ENCODE results near the gene NT5DC4. TPM values are rescaled to one million over a fixed set of nuclear protein-coding genes. Genes with fewer than 3 reads are reported as not detected.

Gene NT5DC4
- total RNA-seq, 1 donor from 2014 or later: not detected

DNA sequence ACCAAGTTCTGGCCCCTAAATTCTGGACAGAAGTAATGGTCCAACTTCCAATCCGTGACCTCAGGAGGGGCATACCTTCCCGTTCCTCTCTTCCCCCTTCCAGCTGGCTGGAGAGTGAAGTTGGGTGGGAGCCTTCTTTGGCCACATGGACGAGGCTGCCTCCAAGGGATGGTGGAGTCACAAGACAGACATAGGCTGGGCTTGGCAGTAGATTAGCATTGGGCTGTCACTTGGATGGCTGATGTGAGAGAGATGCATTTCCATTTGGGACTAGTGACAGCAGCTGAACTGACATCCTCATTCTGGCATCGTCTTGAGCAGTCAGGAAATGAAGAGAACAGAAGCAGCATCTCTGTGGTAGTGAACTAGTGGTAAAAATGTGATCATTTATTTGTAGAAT is 12.6 kb downstream of the NT5DC4 start:
- Mint-ChIP-seq H3K27me3 (ENCODE audit: unreplicated experiment) (no peaks in the 10 kb centered on the region), H3K27ac (ENCODE audit: unreplicated experiment) (no peak overlapping the region), H3K9me3 (ENCODE audit: unreplicated experiment) (no peaks in the 10 kb centered on the region), H3K4me1 (ENCODE audit: unreplicated experiment) (peaks cover 8% of the 10 kb centered on the region), H3K36me3 (ENCODE audit: unreplicated experiment) (peaks cover 2% of the 10 kb centered on the region), H3K4me3 (ENCODE audit: unreplicated experiment) (no peak overlapping the region)
- TF ChIP-seq, protein P1, sequence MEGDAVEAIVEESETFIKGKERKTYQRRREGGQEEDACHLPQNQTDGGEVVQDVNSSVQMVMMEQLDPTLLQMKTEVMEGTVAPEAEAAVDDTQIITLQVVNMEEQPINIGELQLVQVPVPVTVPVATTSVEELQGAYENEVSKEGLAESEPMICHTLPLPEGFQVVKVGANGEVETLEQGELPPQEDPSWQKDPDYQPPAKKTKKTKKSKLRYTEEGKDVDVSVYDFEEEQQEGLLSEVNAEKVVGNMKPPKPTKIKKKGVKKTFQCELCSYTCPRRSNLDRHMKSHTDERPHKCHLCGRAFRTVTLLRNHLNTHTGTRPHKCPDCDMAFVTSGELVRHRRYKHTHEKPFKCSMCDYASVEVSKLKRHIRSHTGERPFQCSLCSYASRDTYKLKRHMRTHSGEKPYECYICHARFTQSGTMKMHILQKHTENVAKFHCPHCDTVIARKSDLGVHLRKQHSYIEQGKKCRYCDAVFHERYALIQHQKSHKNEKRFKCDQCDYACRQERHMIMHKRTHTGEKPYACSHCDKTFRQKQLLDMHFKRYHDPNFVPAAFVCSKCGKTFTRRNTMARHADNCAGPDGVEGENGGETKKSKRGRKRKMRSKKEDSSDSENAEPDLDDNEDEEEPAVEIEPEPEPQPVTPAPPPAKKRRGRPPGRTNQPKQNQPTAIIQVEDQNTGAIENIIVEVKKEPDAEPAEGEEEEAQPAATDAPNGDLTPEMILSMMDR (IDR thresholded peaks at IDR 0.05): no peak
- DNase-seq (ENCODE audit: extremely low spot score, unreplicated experiment): no peak

DNA sequence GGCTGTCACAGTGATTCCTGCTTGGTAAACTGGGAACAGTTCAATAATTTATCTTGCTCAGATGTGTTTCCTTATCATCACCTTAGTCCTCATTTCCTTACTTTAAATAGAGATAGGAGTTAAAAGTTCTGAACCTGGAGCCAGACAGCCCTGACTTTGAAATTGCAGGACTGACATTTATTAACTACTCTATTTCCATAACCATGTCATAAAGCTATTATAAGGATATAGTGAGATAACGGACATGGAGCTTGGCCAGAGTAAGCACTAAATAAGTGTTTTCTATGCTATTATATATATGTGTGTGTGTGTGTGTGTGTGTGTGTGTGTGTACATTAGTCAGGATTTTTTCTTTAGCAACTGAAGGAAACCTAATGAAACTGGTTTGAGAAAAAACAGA is 13.1 kb downstream of the NT5DC4 start:
- Mint-ChIP-seq H3K4me1 (ENCODE audit: unreplicated experiment) (peaks cover 8% of the 10 kb centered on the region), H3K27ac (ENCODE audit: unreplicated experiment) (no peak overlapping the region), H3K9me3 (ENCODE audit: unreplicated experiment) (no peaks in the 10 kb centered on the region), H3K4me3 (ENCODE audit: unreplicated experiment) (no peak overlapping the region), H3K36me3 (ENCODE audit: unreplicated experiment) (peaks cover 2% of the 10 kb centered on the region), H3K27me3 (ENCODE audit: unreplicated experiment) (no peaks in the 10 kb centered on the region)
- no peak for DNase-seq (ENCODE audit: extremely low spot score, unreplicated experiment)
- TF ChIP-seq, protein P1 (IDR thresholded peaks at IDR 0.05): no peak

GRCh38 chr2:112737542-112738232 is 16.9 kb downstream of the NT5DC4 start:
- Mint-ChIP-seq H3K36me3 (ENCODE audit: unreplicated experiment) (peaks cover 5% of the 10 kb centered on the region), H3K9me3 (ENCODE audit: unreplicated experiment) (no peaks in the 10 kb centered on the region), H3K4me1 (ENCODE audit: unreplicated experiment) (no peaks in the 10 kb centered on the region), H3K27ac (ENCODE audit: unreplicated experiment) (no peak overlapping the region), H3K4me3 (ENCODE audit: unreplicated experiment) (no peak overlapping the region), H3K27me3 (ENCODE audit: unreplicated experiment) (no peaks in the 10 kb centered on the region)
- no peak for DNase-seq (ENCODE audit: extremely low spot score, unreplicated experiment)
- TF ChIP-seq, protein P1 (IDR thresholded peaks at IDR 0.05): no peak

GRCh38 chr2:112740527-112740926 is 19.7 kb downstream of the NT5DC4 start:
- TF ChIP-seq, protein P1 (IDR thresholded peaks at IDR 0.05): no peak

GRCh38 chr2:112749755-112750559 is 29.1 kb downstream of the NT5DC4 start:
- H3K4me3 Mint-ChIP-seq (ENCODE audit: unreplicated experiment): no peak overlapping the region
- DNase-seq (ENCODE audit: extremely low spot score, unreplicated experiment): peak; percentile 93
- no peaks in the 10 kb centered on the region for H3K27me3 Mint-ChIP-seq (ENCODE audit: unreplicated experiment)
- TF ChIP-seq, protein P1 (IDR thresholded peaks at IDR 0.05): peak; percentile 98
- H3K9me3 Mint-ChIP-seq (ENCODE audit: unreplicated experiment): no peaks in the 10 kb centered on the region
- H3K4me1 Mint-ChIP-seq (ENCODE audit: unreplicated experiment): peaks cover 40% of the 10 kb centered on the region
- peak overlapping the region; percentile 90 for H3K27ac Mint-ChIP-seq (ENCODE audit: unreplicated experiment)
- H3K36me3 Mint-ChIP-seq (ENCODE audit: unreplicated experiment): no peaks in the 10 kb centered on the region

More at GRCh38 chr2:112740527-112740926, 19.7 kb downstream of the NT5DC4 start:
- no peak overlapping the region for H3K27ac Mint-ChIP-seq (ENCODE audit: unreplicated experiment)
- H3K27me3 Mint-ChIP-seq (ENCODE audit: unreplicated experiment): no peaks in the 10 kb centered on the region
- no peak overlapping the region for H3K4me3 Mint-ChIP-seq (ENCODE audit: unreplicated experiment)
- H3K9me3 Mint-ChIP-seq (ENCODE audit: unreplicated experiment): no peaks in the 10 kb centered on the region
- H3K4me1 Mint-ChIP-seq (ENCODE audit: unreplicated experiment): no peaks in the 10 kb centered on the region
- DNase-seq (ENCODE audit: extremely low spot score, unreplicated experiment): no peak
- H3K36me3 Mint-ChIP-seq (ENCODE audit: unreplicated experiment): peaks cover 5% of the 10 kb centered on the region
